ENCODE measurements around the gene IRGC.

IRGC gene

GRCh38 chr19:43692385-43692784 is 23.5 kb upstream of the IRGC start:
- Histone ChIP-seq H3K27ac (ENCODE audit: low read depth, low read length) (no peak overlapping the region), H3K9ac (ENCODE audit: low read depth, low read length) (no peak overlapping the region), H3K27me3 (ENCODE audit: control insufficient read depth, insufficient read depth, low read length) (no peaks in the 10 kb centered on the region), H3K36me3 (ENCODE audit: control insufficient read depth, insufficient read depth, low read length) (no peaks in the 10 kb centered on the region), H3K4me1 (ENCODE audit: control insufficient read depth, insufficient read depth, low read length) (no peaks in the 10 kb centered on the region), H3K4me3 (ENCODE audit: low read depth, low read length) (no peak overlapping the region), H3K9me3 (ENCODE audit: control insufficient read depth, insufficient read depth, low read length) (no peaks in the 10 kb centered on the region; the same call in 1 of the 2 replicates)

- H3K36me3 ChIP-seq (ENCODE audit: control insufficient read depth, insufficient read depth, low read length): no peaks in the 10 kb centered on the region
- H3K27me3 ChIP-seq (ENCODE audit: control insufficient read depth, insufficient read depth, low read length): peaks cover 4% of the 10 kb centered on the region; the same call in 1 of the 2 replicates
- no peaks in the 10 kb centered on the region; the same call in 1 of the 2 replicates for H3K9me3 ChIP-seq (ENCODE audit: control insufficient read depth, insufficient read depth, low read length)
- H3K9ac ChIP-seq (ENCODE audit: low read depth, low read length): no peak overlapping the region
- H3K27ac ChIP-seq (ENCODE audit: low read depth, low read length): no peak overlapping the region
- H3K4me3 ChIP-seq (ENCODE audit: low read depth, low read length): no peak overlapping the region
- no peaks in the 10 kb centered on the region for H3K4me1 ChIP-seq (ENCODE audit: control insufficient read depth, insufficient read depth, low read length)
Measured at GRCh38 chr19:43692877-43693276, 23.0 kb upstream of the IRGC start.

- Histone ChIP-seq H3K36me3 (ENCODE audit: control insufficient read depth, insufficient read depth, low read length) (no peaks in the 10 kb centered on the region), H3K4me1 (ENCODE audit: control insufficient read depth, insufficient read depth, low read length) (no peaks in the 10 kb centered on the region), H3K9me3 (ENCODE audit: control insufficient read depth, insufficient read depth, low read length) (no peaks in the 10 kb centered on the region; the same call in 1 of the 2 replicates), H3K4me3 (ENCODE audit: low read depth, low read length) (no peak overlapping the region), H3K9ac (ENCODE audit: low read depth, low read length) (no peak overlapping the region), H3K27ac (ENCODE audit: low read depth, low read length) (no peak overlapping the region), H3K27me3 (ENCODE audit: control insufficient read depth, insufficient read depth, low read length) (peaks cover 14% of the 10 kb centered on the region)
Measured at GRCh38 chr19:43694553-43694952, 21.3 kb upstream of the IRGC start.

GRCh38 chr19:43695985-43696704 is 19.7 kb upstream of the IRGC start:
- Histone ChIP-seq H3K9ac (ENCODE audit: low read depth, low read length) (no peak overlapping the region), H3K27ac (ENCODE audit: low read depth, low read length) (no peak overlapping the region), H3K27me3 (ENCODE audit: control insufficient read depth, insufficient read depth, low read length) (peaks cover 17% of the 10 kb centered on the region), H3K4me1 (ENCODE audit: control insufficient read depth, insufficient read depth, low read length) (no peaks in the 10 kb centered on the region), H3K4me3 (ENCODE audit: low read depth, low read length) (no peak overlapping the region), H3K36me3 (ENCODE audit: control insufficient read depth, insufficient read depth, low read length) (no peaks in the 10 kb centered on the region), H3K9me3 (ENCODE audit: control insufficient read depth, insufficient read depth, low read length) (no peaks in the 10 kb centered on the region; the same call in 1 of the 2 replicates)

GRCh38 chr19:43697295-43697694 is 18.6 kb upstream of the IRGC start:
- Histone ChIP-seq H3K36me3 (ENCODE audit: control insufficient read depth, insufficient read depth, low read length) (no peaks in the 10 kb centered on the region), H3K9ac (ENCODE audit: low read depth, low read length) (no peak overlapping the region), H3K9me3 (ENCODE audit: control insufficient read depth, insufficient read depth, low read length) (no peaks in the 10 kb centered on the region; the same call in 1 of the 2 replicates), H3K4me1 (ENCODE audit: control insufficient read depth, insufficient read depth, low read length) (no peaks in the 10 kb centered on the region), H3K4me3 (ENCODE audit: low read depth, low read length) (no peak overlapping the region), H3K27ac (ENCODE audit: low read depth, low read length) (no peak overlapping the region), H3K27me3 (ENCODE audit: control insufficient read depth, insufficient read depth, low read length) (peaks cover 17% of the 10 kb centered on the region)

- Histone ChIP-seq H3K36me3 (ENCODE audit: control insufficient read depth, insufficient read depth, low read length) (no peaks in the 10 kb centered on the region), H3K9ac (ENCODE audit: low read depth, low read length) (no peak overlapping the region), H3K27me3 (ENCODE audit: control insufficient read depth, insufficient read depth, low read length) (peaks cover 17% of the 10 kb centered on the region), H3K27ac (ENCODE audit: low read depth, low read length) (no peak overlapping the region), H3K9me3 (ENCODE audit: control insufficient read depth, insufficient read depth, low read length) (no peaks in the 10 kb centered on the region; the same call in 1 of the 2 replicates), H3K4me3 (ENCODE audit: low read depth, low read length) (peak overlapping the region; percentile 53; the same call in 1 of the 2 replicates), H3K4me1 (ENCODE audit: control insufficient read depth, insufficient read depth, low read length) (no peaks in the 10 kb centered on the region)
Measured at GRCh38 chr19:43699506-43700394, 16.1 kb upstream of the IRGC start.

- H3K27ac ChIP-seq (ENCODE audit: low read depth, low read length): no peak overlapping the region
- peaks cover 17% of the 10 kb centered on the region for H3K27me3 ChIP-seq (ENCODE audit: control insufficient read depth, insufficient read depth, low read length)
- H3K4me3 ChIP-seq (ENCODE audit: low read depth, low read length): no peak overlapping the region
- no peaks in the 10 kb centered on the region for H3K36me3 ChIP-seq (ENCODE audit: control insufficient read depth, insufficient read depth, low read length)
- H3K9me3 ChIP-seq (ENCODE audit: control insufficient read depth, insufficient read depth, low read length): no peaks in the 10 kb centered on the region; the same call in 1 of the 2 replicates
- H3K9ac ChIP-seq (ENCODE audit: low read depth, low read length): no peak overlapping the region
- no peaks in the 10 kb centered on the region for H3K4me1 ChIP-seq (ENCODE audit: control insufficient read depth, insufficient read depth, low read length)
Measured at GRCh38 chr19:43700395-43701000, 15.4 kb upstream of the IRGC start.

GRCh38 chr19:43704002-43704705 is 11.7 kb upstream of the IRGC start:
- no peak overlapping the region for H3K4me3 ChIP-seq (ENCODE audit: low read depth, low read length)
- no peaks in the 10 kb centered on the region for H3K36me3 ChIP-seq (ENCODE audit: control insufficient read depth, insufficient read depth, low read length)
- no peak overlapping the region for H3K27ac ChIP-seq (ENCODE audit: low read depth, low read length)
- no peaks in the 10 kb centered on the region for H3K4me1 ChIP-seq (ENCODE audit: control insufficient read depth, insufficient read depth, low read length)
- no peaks in the 10 kb centered on the region for H3K9me3 ChIP-seq (ENCODE audit: control insufficient read depth, insufficient read depth, low read length)
- peaks cover 7% of the 10 kb centered on the region for H3K27me3 ChIP-seq (ENCODE audit: control insufficient read depth, insufficient read depth, low read length)
- no peak overlapping the region for H3K9ac ChIP-seq (ENCODE audit: low read depth, low read length)

- Histone ChIP-seq H3K27me3 (ENCODE audit: control insufficient read depth, insufficient read depth, low read length) (no peaks in the 10 kb centered on the region), H3K27ac (ENCODE audit: low read depth, low read length) (no peak overlapping the region), H3K36me3 (ENCODE audit: control insufficient read depth, insufficient read depth, low read length) (no peaks in the 10 kb centered on the region), H3K9ac (ENCODE audit: low read depth, low read length) (no peak overlapping the region), H3K9me3 (ENCODE audit: control insufficient read depth, insufficient read depth, low read length) (no peaks in the 10 kb centered on the region), H3K4me3 (ENCODE audit: low read depth, low read length) (no peak overlapping the region), H3K4me1 (ENCODE audit: control insufficient read depth, insufficient read depth, low read length) (no peaks in the 10 kb centered on the region)
Measured at GRCh38 chr19:43705729-43706128, 10.1 kb upstream of the IRGC start.

- Histone ChIP-seq H3K9me3 (ENCODE audit: control insufficient read depth, insufficient read depth, low read length) (no peaks in the 10 kb centered on the region), H3K36me3 (ENCODE audit: control insufficient read depth, insufficient read depth, low read length) (no peaks in the 10 kb centered on the region), H3K9ac (ENCODE audit: low read depth, low read length) (no peak overlapping the region), H3K4me1 (ENCODE audit: control insufficient read depth, insufficient read depth, low read length) (no peaks in the 10 kb centered on the region), H3K27ac (ENCODE audit: low read depth, low read length) (no peak overlapping the region), H3K4me3 (ENCODE audit: low read depth, low read length) (no peak overlapping the region), H3K27me3 (ENCODE audit: control insufficient read depth, insufficient read depth, low read length) (no peaks in the 10 kb centered on the region)
Measured at GRCh38 chr19:43707158-43707712, 8.6 kb upstream of the IRGC start.
